GM21723 (cell line): Measurements from ENCODE around the gene SUOX.
"Not testable (repeated sequence)": the region's sequence is repeated elsewhere in the genome, so short reads cannot be mapped to it uniquely, and the experiment has no call there.

Source experiments
- ATAC-seq: cut with Tn5 transposase; IDR thresholded peaks from one replicate; pipeline ENCODE4 v1.9.1; 2021; ENCODE audit warnings: mild to moderate bottlenecking, moderate library complexity; ENCODE audit not compliant: unreplicated experiment

SUOX gene

DNA sequence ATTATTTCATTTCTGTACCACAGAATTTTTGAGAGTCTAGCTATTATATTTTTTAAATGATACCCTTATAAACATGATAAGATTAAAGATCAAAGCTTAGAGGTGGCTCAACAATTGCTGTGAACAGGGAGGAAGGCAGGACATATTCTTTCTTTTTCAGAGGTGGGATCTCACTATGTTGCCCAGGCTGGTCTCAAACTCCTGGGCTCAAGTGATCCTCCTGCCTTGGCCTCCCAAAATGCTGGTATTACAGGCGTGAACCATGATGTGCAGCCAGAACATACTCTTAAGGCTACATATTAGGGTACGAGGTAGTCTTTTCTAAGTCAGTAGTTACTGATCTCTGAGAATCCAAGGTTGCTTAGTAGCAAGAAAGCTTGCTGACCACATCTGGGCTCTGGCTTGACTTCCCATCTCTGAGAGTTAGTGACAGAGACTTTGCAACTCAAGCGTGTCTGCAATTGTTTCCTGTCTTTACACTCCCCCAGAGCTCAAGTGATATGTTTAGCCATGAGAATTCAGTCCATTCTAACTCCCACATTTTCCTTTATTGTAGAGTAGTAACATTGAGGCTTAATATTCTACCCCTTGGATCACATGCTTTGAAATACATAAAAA, 14.6 kb upstream of the SUOX start:
- ATAC-seq = peak; percentile 77

DNA sequence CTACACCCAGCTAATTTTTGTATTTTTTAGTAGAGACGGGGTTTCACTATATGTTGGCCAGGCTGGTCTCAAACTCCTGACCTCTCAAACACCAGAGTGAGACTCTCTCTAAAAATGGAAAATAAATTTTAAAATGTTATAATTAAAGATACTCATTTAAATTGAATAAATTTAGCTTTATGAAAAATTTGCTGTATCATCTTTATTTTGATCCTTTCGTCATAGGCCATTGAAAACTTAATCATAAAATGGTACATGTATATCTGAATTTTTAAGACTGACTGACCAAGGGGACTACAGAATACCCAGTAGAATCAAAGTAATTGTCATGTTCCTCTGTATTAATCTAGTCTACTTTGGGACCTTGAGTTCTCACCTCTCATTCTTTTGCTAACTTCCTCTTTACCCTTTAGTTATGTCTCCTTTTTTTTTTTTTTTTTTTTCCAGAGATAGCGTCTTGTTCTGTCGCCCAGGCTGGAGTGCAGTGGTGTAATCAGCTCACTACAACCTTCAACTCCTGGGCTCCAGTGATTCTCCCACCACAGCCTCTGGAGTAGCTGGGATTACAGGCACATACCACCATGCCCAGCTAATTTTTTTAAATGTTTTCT, 13.7 kb upstream of the SUOX start:
- ATAC-seq = no peak

DNA sequence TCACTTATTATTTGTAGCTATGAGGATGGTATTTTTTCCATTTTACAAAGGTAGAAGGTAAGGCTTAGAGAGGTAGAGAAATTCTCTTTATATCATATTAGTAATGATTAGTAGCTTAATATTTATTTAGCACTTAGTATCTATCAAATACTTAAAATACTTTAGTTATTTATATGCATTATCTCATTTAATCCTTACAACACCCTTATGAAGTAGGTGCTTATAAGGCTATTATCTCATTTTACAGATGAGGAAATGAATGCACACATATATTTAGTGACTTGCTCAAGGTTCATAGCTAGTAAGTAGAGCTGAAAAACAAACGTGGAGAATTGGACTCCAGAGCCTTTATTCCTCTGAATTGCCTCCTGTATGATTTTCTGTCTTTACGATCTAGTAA, 12.2 kb upstream of the SUOX start:
- ATAC-seq = no peak

DNA sequence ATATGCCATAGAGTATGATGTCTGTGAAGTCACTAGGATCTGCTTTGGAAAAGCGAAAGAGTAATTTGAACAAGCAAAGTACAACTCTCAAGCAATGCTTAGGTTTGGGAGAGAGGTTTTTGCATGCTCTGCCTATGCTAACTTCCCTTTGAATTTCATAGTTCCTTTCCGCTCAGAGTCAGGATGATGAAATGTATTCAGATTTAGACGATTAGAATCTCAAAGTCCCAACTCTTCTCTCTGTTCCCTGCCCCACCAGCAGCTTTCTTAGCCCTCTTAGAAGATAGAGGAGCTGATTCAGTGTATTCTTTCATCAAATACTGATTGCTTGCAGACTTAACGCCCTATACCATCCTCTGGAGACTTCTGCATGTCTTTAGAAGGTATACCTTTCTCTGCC, 11.7 kb upstream of the SUOX start:
- no peak for ATAC-seq

DNA sequence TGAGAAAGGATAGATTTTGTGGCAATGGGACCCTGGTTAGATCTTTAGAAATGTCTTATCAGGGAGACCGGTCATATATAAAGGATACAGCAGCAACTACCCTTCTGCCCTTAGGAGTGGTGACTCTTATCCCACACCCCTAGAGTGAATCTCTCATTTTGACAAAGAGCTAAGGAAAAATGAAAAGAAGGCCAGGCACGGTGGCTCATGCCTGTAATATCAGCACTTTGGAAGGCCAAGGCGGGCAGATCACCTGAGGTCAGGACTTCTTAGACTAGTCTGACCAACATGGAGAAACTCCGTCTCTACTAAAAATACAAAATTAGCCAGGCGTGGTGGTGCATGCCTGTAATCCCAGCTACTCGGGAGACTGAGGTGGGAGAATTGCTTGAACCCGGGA, 11.1 kb upstream of the SUOX start:
- not testable (repeated sequence) for ATAC-seq

DNA sequence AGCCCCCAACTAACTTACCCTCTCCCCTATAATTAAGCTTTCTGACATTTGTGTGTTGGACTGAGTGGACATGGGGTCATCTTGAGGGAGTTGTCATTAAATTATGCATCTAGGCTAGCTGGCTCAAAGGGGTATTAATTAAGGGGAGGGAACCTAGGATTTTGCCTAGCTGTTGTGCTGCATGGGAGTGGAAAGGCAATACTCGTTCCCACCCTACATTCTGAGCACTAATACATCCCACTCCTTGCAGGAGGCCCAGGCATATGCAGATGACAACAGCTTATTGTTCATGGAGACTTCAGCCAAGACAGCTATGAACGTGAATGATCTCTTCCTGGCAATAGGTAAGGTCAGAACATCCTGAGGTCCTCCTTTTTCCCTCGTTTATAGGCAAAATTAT, 6.0 kb upstream of the SUOX start:
- ATAC-seq = no peak

DNA sequence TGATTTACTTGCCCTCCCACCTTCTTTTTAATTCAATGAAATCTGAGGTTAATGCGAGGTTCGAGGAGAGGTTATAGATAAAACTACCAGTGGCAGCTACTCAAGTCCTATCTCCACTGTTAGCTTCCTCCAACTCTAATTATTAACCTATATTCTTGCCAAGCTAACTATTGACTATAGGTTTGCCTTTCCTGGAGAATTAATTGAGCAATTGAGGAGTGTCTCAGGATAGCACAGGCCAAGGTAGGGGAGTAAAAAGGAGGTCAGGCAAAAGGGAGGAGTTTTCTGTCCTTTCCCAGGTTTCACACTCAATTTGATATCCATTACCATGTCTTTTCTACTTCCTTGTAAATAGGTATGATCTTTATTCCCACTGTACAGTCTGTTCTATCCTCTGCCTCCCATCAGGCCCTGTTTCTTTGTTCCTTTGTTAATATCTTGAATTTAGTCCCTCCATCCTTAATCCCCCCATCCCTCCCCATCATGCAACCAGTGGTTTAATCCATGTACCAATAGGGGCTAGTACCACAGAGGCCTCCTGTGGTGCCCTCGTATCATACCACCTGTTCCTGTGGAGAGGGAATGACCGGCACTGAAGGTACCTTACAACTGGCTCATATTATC, 3.7 kb upstream of the SUOX start:
- ATAC-seq = no peak

DNA sequence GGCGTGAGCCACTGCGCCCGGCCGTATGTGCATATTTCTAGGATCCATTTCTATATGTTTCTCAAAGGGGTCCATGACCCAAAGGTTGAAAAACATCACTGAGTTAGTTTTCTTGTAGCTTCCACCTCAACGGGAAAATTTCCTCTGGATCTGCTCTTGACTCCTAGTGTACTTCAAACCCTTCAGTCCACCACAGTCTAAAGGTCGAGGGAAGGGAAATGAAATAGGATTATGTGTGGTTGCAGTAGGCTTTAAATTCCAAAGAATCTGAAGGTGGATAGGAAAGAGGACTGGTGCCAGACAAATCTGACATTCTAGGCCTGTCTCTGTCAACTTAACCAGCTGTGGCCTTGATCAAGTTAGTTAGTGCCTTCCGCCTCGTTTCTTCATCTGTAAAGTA, 1.7 kb upstream of the SUOX start:
- ATAC-seq = no peak

DNA sequence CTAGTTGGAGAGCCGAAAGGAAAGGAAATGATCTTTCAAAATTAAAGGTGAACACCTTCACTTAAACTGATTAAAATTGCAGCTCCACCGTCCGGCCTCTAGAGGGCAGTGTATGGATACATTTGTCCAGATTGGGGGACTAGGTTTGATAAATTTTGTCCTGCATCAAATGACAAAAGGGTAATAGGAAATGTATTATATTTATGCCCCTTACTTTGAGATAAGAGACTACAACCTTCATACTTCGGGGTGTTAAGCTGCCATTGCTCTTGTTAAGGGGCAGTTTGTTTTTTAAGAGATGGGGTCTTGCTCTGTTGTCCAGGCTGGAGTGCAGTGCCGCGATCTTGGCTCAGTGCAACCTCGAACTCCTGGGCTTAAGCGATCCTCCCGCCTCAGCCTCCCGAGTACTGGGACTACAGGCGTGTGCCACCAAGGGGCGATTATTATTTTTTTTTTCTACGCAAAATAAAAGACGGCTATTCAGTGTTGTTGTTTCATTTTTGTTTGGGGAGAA, 818 bp upstream of the SUOX start:
- no peak for ATAC-seq

DNA sequence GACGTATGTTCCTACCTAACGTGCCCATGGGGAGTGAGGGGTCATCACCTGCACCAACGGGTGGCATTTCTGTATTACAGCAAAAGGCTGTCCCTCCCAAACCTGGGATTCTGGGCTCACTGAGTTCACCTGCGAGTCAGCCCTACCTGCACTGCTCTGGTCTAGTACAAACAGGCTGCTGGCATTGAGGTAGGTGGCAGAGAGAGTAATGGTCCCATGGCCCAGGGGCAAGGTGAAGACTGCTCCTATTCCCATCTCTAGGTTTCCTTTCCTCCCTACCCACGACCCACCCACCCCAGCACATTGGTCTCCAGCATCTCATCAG, 421 bp downstream of the SUOX start:
- no peak for ATAC-seq

DNA sequence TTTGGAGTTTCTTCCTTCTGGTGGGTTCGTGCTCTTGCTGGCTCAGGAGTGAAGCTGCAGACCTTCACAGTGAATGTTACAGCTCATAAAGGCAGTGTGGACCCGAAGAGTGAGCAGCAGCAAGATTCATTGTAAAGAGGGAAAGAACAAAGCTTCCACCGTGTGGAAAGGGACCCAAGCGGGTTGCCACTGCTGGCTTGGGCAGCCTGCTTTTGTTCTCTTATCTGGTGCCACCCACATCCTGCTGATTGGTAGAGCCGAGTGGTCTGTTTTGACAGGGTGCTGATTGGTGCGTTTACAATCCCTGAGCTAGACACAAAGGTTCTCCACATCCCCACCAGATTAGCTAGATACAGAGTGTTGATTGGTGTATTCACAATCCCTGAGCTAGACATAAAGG, 2.4 kb downstream of the SUOX start:
- not testable (repeated sequence) for ATAC-seq

DNA sequence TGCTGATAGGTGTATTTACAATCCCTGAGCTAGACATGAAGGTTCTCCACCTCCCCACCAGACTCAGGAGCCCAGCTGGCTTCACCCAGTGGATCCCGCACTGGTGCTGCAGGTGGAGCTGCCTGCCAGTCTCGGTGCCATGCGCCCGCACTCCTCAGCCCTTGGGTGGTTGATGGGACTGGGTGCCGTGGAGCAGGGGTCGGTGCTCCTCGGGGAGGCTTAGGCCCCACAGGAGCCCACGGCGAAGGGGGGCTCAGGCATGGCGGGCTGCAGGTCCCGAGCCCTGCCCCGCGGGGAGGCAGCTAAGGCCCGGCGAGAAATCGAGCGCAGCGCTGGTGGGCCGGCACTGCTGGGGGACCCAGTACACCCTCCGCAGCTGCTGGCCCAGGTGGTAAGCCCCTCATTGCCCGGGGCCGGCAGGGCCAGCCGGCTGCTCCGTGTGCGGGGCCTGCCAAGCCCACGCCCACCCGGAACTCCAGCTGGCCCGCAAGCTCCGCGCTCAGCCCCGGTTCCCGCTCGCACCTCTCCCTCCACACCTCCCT, 3.0 kb downstream of the SUOX start:
- ATAC-seq = not testable (repeated sequence)

DNA sequence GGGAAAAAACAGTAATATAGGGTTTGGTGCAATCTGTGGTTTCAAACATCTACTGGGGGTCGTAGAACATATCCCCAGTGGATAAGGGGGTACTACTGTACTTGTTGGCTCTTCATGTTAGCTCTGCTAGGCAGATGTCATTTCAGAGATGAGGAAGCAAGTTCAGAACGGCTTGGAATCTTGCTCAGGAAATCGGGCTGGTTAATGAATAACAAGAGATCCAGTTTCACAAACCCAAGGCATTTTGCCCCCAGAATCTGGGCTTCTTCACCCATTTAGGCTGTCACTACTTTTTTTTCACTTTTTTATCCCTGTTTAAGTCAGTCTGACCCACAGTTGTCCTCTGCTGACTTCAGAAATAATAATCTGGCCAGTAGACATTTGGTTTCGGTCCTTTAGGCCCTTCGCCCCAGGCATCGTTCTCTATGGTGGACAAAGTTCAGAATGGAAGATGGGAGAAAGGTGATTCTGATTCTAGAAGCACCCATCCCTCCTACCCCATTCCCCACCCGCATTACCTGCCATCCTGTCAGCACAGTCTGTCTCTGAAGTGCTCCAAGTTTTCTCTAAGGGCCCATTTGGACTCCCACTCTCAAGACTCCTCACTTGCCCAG, 4.5 kb downstream of the SUOX start:
- ATAC-seq = no peak

DNA sequence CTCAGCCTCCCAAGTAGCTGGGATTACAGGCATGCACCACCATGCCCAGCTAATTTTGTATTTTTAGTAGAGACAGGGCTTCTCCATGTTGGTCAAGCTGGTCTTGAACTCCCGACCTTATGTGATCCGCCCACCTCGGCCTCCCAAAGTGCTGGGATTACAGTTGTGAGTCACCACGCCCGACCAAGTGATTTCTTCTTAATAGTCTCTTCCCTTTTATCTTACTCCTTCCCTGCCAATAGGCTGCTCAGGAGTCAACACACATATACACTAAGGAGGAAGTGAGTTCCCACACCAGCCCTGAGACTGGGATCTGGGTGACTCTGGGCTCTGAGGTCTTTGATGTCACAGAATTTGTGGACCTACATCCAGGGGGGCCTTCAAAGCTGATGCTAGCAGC, 6.3 kb downstream of the SUOX start:
- not testable (repeated sequence) for ATAC-seq

DNA sequence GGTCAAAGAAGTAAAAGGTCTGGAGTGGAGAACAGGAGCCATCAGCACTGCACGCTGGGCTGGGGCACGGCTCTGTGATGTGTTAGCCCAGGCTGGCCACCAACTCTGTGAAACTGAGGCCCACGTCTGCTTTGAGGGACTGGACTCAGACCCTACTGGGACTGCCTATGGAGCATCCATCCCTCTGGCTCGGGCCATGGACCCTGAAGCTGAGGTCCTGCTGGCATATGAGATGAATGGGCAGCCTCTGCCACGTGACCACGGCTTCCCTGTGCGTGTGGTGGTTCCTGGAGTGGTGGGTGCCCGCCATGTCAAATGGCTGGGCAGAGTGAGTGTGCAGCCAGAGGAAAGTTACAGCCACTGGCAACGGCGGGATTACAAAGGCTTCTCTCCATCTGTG, 7.1 kb downstream of the SUOX start:
- no peak for ATAC-seq

DNA sequence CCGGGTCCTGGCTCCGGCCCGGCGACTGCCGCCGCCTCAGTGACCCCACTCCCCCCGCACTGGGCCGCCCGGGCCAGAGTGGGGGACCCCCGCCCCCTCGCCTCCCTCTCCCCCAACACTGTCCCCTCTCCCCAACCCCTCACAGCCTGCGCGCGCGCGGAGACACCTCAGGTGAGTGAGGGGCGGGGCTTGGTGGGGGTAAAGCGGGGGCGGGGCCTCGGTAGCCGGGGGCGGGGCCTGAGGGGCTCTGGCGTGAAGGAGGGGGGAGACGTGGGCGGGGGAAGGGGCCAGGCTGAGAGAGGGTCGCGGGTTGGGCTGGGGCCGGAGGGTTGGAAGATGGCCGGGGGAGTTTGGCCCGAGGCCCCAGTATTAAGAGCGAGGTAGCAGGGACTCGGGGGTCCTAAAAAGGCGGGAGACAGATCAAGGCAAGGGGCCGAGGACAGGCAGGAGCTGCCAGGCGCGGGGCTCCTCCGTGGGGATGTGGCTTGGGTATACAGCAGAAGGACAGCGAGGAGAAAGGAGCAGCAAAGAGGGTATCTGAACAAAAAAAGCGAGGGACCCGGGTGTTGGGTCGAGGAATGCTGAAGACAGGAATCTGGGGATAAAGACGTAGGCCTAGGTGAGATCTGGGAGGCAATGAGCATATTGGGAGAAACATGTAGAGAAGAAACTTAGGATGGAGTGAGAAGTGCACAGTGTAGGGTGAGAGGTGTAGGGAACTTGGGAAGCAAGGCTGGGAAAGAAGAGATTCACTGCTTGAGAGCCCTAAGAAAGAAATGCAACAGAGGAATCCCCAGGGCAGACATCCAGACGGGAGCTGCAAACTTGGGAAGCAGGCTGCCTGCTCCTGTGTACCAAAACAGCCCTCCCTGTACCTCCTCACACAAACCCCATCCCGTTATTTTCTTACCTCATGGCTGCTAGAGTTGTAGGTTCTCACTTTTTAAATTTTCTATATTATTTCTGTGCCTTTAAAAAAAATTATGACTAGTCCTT, 10.8 kb downstream of the SUOX start:
- peak; percentile 50 for ATAC-seq

DNA sequence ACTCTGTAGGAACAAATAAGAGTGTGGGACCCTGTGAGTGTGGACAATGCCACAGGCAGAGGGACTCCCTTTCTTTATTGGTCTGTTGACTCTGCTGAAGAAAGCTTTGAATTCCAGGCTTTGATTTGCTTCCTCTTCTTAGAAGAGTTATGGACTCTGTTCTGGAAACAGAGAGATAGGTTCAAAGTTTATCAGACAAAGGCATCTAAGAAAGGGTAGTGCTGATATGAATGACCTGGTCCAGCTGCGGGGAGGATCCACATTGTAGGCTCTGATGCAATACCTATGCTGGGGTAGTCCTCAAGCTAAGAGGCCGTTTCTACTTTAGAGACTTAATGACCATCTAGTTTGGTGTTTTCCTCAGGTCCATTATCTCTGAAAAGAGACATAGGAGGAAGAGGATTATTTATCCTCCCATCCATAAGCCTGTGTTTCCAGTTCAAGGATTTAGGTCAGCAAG, 13.1 kb downstream of the SUOX start:
- ATAC-seq = no peak

DNA sequence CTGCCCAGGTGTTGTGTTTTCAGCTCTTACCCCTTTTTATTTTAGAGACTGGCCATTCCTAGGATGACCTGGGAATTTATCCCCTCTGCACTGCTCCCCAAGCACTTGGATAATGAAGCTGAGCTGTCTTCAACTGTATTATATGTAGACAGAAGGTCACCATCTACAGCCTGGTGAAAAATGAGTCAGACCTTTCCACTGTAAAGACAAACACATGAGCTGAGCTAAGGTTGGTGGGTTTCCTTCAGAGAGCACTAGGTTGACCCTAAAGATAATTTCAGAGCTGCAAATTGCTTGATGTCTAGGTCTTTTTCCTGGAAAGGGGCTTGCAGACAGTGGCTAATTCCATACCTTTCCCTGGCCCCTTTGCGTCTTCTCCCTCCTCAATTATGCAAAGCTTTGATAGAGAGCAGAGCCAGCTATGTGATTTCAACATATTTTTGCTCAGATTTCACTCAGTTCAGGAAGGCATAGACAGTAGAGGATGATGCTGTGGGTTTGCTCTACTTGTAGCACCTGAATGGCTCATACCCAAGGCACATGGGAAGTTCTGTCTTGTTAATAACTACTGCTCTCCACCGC, 14.5 kb downstream of the SUOX start:
- ATAC-seq = no peak

DNA sequence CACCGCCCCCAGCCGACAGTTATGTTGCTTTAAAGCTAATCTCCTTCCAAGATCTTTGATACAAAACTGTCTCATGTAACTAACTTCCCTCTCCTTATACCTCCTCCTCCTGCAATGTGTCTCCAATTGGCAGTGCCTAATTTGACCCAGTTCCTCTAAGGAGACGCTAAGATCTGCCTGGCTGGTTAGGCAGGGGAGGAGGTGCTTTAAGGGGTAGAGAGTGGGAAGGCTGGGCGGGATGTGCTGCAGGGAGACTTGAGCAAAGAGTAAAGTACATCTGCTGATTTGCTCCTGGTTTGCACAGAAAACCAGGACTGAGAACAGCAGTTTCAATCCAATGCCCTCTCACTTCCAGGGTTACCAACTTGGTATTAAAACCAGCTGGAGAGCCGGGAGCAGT, 16.4 kb downstream of the SUOX start:
- no peak for ATAC-seq

DNA sequence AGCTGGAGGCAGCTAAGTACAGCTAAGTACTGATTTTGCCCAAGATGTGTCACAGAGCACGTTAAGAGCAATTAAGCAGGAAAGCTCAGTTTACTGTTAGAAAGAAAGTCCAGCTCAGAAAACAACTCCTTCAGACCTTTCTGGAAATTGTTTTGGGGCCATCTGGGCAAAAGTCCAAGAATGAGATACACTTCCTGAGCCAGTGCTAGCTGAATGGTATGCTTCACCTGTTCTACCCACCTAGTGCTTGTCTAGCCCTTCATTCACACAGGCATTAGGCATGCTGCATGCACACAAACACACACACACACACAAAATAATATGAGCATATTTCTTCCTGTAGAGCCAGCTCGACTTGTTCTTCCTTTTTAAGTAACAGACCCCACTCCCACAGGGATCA, 17.1 kb downstream of the SUOX start:
- ATAC-seq = no peak
